GM18517 (cell line): ENCODE results near the gene C10orf53.
"Not testable (repeated sequence)": the region's sequence is repeated elsewhere in the genome, so short reads cannot be mapped to it uniquely, and the experiment has no call there.

Experiments
- ATAC-seq: cut with Tn5 transposase; IDR thresholded peaks from one replicate; pipeline ENCODE4 v1.9.1; 2021; ENCODE audit warnings: mild to moderate bottlenecking, moderate library complexity; ENCODE audit not compliant: unreplicated experiment

C10orf53 gene

DNA sequence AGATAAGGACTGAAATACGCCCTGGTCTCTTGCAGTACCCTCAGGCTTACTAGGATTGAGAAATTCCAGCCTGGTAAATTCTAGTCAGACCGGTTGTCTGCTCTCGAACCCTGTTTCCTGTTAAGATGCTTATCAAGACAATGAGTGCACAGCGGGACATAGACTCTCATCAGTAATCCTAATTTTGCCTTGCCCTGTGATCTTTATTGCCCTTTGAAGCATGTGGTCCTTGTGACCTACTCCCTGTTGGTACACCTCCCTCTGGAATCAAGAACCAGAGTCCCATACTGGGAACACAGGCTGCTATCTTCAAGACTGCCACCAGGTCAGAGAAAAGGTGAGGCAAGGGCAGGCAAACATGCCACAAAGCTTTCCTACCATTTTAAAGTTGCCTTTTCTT, 7.2 kb downstream of the C10orf53 start:
- no peak for ATAC-seq

DNA sequence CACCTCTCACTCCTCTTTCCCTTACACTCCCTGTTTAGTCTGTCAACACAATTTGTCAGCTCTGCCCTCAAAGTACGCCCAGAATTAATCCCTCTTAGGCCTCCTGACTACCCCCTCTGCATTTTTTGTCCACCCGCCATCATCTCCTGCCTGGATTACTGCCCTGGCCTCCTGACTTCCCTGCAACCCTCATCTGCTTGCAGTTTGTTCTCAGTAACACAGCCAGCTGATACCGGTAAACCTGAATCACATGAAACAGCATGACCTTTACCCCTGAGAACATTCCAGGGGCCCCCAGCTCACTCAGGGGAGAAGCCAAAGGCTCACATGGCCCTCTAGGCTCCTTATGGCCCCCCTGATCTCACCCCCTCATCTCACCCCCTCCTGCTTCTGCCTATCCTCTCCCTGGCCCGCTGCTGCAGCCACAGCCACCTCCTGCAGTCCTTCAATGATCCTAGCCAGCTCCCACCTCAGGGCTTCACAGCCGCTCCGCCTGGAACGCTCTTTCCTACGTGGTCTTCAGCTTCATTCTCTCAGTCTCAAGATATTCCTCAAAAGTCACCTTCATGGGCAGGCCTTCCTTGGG, 8.9 kb downstream of the C10orf53 start:
- ATAC-seq = no peak

GRCh38 chr10:49688920-49689319, 9.5 kb downstream of the C10orf53 start:
- no peak for ATAC-seq

GRCh38 chr10:49689882-49690510, 10.5 kb downstream of the C10orf53 start:
- ATAC-seq = no peak

DNA sequence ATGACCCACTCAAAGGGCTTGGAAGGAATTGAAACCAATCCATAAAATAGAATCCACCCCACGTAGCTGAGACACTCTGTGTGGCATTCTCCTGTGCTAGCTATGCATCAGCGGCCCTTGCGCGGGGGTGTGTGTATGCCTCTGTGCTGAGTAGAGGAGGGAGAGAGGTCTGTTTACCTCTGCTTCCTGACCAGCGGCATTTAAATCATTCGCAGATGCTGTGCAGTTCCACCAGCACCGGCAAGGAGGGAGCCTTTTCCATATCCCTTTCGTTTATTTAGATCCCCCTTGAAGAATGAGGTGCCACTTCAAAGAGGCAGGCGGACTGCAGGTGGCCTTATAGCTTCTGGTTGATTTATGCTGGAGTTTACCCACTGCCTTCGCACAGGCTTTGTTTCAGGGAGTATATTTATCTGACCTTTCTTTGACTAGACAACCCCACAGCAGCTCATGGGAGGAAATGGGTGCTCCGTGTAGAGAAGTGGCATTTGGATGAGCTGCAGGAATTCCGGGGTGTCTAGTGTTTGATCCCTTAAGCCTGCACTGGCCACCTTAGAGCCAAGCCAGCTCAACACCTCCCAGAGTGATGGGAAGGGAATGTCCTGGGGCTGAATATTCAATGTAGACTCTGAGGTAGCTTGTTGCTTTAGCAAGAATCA, 11.4 kb downstream of the C10orf53 start:
- no peak for ATAC-seq

DNA sequence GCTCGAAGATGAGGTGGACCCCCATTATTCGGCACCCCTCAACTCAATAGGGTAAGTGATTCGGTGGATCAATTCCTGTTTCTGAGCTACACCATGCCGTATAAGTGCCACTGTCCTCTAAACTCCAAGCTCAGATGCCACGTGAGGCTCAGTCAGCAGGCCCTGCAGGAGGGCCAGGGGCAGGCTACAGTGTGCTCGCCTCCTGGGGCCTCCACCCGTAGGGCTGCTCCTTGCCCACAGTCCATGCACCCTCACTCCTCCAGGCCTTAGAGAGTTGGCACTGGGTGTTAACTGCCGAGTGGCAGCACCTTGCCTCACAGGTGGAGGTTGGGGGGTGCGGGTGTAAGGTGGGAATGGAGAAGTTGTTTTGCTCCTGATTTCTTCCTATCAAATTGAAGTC, 12.1 kb downstream of the C10orf53 start:
- no peak for ATAC-seq

- no peak for ATAC-seq
Observed at GRCh38 chr10:49694466-49694865, 15.0 kb downstream of the C10orf53 start.

- ATAC-seq = no peak
Observed at GRCh38 chr10:49696311-49696710, 16.9 kb downstream of the C10orf53 start.

- ATAC-seq = no peak
Observed at GRCh38 chr10:49698679-49699078, 19.2 kb downstream of the C10orf53 start.

DNA sequence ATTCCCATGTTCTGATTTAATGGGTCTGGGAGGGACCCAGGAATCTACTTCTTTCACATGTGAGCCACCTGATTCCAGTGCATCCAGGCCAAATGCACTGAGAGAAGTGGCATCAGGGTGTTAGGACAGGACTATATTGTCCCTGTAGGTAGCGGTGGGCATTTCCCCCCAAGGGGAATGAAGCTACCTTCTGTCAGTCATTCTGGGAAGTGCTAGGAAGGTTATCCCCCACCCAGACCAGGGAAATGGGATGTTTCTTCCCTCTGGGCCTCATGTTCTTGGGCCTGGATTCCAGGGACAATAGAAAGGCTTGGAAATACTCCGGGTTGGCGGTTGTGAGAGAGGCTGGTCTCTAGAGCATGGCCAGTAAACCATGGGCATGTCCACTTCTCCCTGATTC, 20.8 kb downstream of the C10orf53 start:
- ATAC-seq = no peak

DNA sequence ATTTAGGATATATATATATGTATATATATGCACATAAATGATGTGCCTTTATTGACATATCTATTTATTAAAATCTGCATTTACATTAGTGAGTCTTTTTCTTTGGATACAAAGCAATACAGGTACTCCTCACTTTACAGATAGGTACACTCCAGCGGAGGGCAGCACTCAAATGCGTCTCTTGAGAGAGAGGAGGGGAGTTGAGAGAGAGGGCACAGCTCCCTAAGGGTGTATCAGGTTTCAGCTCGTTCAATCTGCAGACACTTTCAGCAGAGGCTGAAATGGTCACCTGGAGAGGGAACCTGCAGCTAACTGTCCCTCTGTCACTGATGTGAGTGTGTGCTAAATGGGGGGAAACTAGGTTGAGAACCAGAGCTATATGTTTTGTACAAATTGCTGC, 21.5 kb downstream of the C10orf53 start:
- ATAC-seq = no peak

GRCh38 chr10:49707585-49707984, 28.1 kb downstream of the C10orf53 start:
- ATAC-seq = no peak

DNA sequence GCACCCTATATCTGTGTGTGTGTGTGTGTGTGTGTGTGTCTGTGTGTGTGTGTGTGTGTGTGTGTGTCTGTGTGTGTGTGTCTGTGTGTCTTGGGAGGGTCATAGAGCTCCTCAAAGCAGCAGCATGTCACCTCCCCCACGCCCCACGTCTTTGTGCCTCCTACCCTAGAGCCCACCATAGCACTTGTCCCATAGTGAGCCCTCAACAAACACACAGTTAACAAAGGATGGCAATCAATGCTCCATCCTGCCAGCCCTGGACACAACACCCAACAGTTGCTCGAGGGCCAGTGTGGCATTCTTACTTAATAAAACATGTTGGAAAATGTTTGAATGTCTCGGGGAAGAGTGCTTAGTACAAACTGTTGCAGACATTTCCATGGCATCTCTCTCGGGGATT, 30.5 kb downstream of the C10orf53 start:
- ATAC-seq = no peak

DNA sequence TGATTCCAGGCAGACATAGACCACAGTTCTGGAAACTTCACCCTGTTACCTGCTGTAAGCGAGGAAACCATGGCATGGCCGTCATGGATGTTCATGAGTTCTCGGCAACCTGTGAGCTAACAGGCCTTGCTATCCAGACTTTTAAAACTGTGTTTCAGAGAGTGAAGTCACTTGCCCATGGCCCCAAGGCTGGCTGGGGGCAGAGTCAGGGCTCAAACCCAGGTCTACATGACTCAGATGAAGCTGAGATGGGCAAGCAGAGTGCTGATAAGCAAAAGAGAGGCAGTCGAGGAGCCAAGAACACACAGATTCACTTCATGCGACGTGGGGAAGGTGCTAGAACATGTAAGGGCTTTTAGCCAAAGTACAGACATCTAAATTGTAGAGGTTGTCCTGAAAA, 31.5 kb downstream of the C10orf53 start:
- ATAC-seq = no peak

GRCh38 chr10:49711481-49711880, 32.0 kb downstream of the C10orf53 start:
- no peak for ATAC-seq

DNA sequence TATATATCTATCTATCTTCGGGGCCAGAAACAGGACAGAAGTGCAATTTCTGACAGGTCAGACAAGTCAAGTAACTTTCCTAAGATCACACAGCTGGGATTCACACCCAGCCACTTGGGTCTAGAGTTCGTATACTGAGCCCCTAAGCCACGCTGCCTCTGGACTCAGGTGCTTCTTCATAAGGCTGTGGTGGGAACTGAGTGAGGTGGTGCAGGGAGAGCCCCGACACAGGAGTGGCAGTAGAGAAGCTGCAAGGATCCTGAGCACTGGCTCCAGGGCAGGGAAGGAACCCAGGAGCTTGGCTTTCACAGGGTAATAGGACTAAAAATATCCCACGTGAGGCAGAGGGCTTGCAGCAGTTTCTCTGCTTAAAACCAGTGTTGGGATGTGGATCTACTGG, 33.8 kb downstream of the C10orf53 start:
- ATAC-seq = no peak

DNA sequence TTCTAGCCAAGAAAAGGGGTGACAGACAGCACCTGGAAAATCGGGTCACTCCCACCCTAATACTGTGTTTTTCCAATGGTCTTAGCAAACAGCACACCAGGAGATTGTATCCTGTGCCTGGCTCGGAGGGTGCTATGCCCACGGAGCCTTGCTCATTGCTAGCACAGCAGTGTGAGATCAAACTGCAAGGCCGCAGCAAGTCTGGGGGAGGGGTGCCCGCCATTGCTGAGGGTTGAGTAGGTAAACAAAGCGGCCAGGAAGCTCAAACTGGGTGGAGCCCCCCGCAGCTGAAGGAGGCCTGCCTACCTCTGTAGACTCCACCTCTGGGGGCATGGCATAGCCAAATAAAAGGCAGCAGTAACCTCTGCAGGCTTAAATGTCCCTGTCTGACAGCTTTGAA, 35.7 kb downstream of the C10orf53 start:
- not testable (repeated sequence) for ATAC-seq

DNA sequence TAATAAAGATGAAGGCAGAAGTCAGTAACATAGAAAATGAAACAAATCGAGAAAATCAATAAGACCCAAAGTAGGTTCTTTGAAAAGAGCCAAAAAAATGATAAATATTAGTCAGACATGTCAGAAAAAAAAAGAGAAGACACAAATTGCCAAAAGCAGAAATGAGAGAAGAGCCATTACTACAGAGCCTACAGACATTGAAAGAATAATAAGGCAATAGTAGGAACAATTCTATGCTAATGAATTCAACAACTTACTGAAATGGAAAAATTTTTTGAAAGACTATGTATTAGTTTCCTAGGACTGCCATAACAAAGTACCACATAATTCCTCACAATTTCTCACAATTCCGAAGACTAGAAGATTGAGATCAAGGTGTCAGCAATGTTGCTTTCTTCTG, 47.1 kb downstream of the C10orf53 start:
- ATAC-seq = no peak

GRCh38 chr10:49733866-49734265, 54.4 kb downstream of the C10orf53 start:
- no peak for ATAC-seq

GRCh38 chr10:49734676-49735075, 55.2 kb downstream of the C10orf53 start:
- no peak for ATAC-seq

GRCh38 chr10:49735161-49735560, 55.7 kb downstream of the C10orf53 start:
- no peak for ATAC-seq

- no peak for ATAC-seq
Observed at GRCh38 chr10:49735848-49736563, 56.6 kb downstream of the C10orf53 start.
